Measurements from ENCODE around the gene ZXDA. TPM values are rescaled to one million over a fixed set of nuclear protein-coding genes. Genes with fewer than 3 reads are reported as not detected.

Gene ZXDA
- total and polyA plus RNA-seq, 2 experiments from 2014 or later: not detected

- Histone ChIP-seq H3K4me2 (no peak overlapping the region), H3K79me2 (no peaks in the 10 kb centered on the region), H3K4me3 (no peak overlapping the region), H3K27me3 (no peaks in the 10 kb centered on the region), H2AFZ (no peak overlapping the region), H3K36me3 (replicated peaks; ENCODE audit: insufficient read depth, low read depth) (no peaks in the 10 kb centered on the region), H3K9me2 (replicated peaks; ENCODE audit: insufficient read depth) (no peaks in the 10 kb centered on the region), H4K20me1 (ENCODE audit: insufficient read depth, poor library complexity, severe bottlenecking) (no peaks in the 10 kb centered on the region), H3K4me1 (ENCODE audit: insufficient read depth) (no peaks in the 10 kb centered on the region), H3K27ac (no peak overlapping the region), H3K9me3 (ENCODE audit: low read depth) (peaks cover 5% of the 10 kb centered on the region)
- DNase-seq (ENCODE audit: low spot score): no peak
- 72% methylated on average over 1 of the region's 1 CpG for WGBS (ENCODE audit: low lambda C conversion rate, missing lambda C conversion rate)
- TF ChIP-seq CTCF (IDR thresholded peaks at IDR 0.05; ENCODE audit: poor library complexity) (no peak), EZH2phosphoT487 (IDR thresholded peaks at IDR 0.05; ENCODE audit: low read depth, severe bottlenecking, unreplicated experiment) (no peak), EZH2 (IDR thresholded peaks at IDR 0.05; ENCODE audit: borderline replicate concordance) (no peak)
These were observed 3.5 kb downstream of the ZXDA start for GRCh38 chrX:57906790-57907189.

- H2AFZ ChIP-seq: no peak overlapping the region
- WGBS (ENCODE audit: low lambda C conversion rate, missing lambda C conversion rate): 72% methylated on average over 2 of the region's 2 CpGs
- no peak for TF ChIP-seq EZH2phosphoT487 (IDR thresholded peaks at IDR 0.05; ENCODE audit: low read depth, severe bottlenecking, unreplicated experiment)
- TF ChIP-seq CTCF (IDR thresholded peaks at IDR 0.05; ENCODE audit: poor library complexity): no peak
- no peak for TF ChIP-seq EZH2 (IDR thresholded peaks at IDR 0.05; ENCODE audit: borderline replicate concordance)
- H3K27me3 ChIP-seq: no peaks in the 10 kb centered on the region
- peaks cover 8% of the 10 kb centered on the region for H3K9me3 ChIP-seq (ENCODE audit: low read depth)
- no peaks in the 10 kb centered on the region for H3K36me3 ChIP-seq (replicated peaks; ENCODE audit: insufficient read depth, low read depth)
- DNase-seq (ENCODE audit: low spot score): no peak
- no peak overlapping the region for H3K27ac ChIP-seq
- no peaks in the 10 kb centered on the region for H3K9me2 ChIP-seq (replicated peaks; ENCODE audit: insufficient read depth)
- no peak overlapping the region for H3K4me2 ChIP-seq
- H3K4me1 ChIP-seq (ENCODE audit: insufficient read depth): no peaks in the 10 kb centered on the region
- no peaks in the 10 kb centered on the region for H3K79me2 ChIP-seq
- no peaks in the 10 kb centered on the region for H4K20me1 ChIP-seq (ENCODE audit: insufficient read depth, poor library complexity, severe bottlenecking)
- H3K4me3 ChIP-seq: no peak overlapping the region
These were observed 5.1 kb downstream of the ZXDA start for GRCh38 chrX:57905141-57905540.

GRCh38 chrX:57904176-57904880 lies 5.9 kb downstream of the ZXDA start:
- no peaks in the 10 kb centered on the region for H3K9me2 ChIP-seq (replicated peaks; ENCODE audit: insufficient read depth)
- 73% methylated on average over 7 of the region's 7 CpGs for WGBS (ENCODE audit: low lambda C conversion rate, missing lambda C conversion rate)
- H3K4me3 ChIP-seq: no peak overlapping the region
- no peak for DNase-seq (ENCODE audit: low spot score)
- no peaks in the 10 kb centered on the region for H3K27me3 ChIP-seq
- no peak for TF ChIP-seq CTCF (IDR thresholded peaks at IDR 0.05; ENCODE audit: poor library complexity)
- no peak for TF ChIP-seq EZH2 (IDR thresholded peaks at IDR 0.05; ENCODE audit: borderline replicate concordance)
- no peak for TF ChIP-seq EZH2phosphoT487 (IDR thresholded peaks at IDR 0.05; ENCODE audit: low read depth, severe bottlenecking, unreplicated experiment)
- no peak overlapping the region for H2AFZ ChIP-seq
- H4K20me1 ChIP-seq (ENCODE audit: insufficient read depth, poor library complexity, severe bottlenecking): no peaks in the 10 kb centered on the region
- peaks cover 8% of the 10 kb centered on the region for H3K9me3 ChIP-seq (ENCODE audit: low read depth)
- H3K36me3 ChIP-seq (replicated peaks; ENCODE audit: insufficient read depth, low read depth): no peaks in the 10 kb centered on the region
- no peak overlapping the region for H3K27ac ChIP-seq
- no peaks in the 10 kb centered on the region for H3K79me2 ChIP-seq
- no peak overlapping the region for H3K4me2 ChIP-seq
- H3K4me1 ChIP-seq (ENCODE audit: insufficient read depth): no peaks in the 10 kb centered on the region

All from hepatocyte (in vitro differentiated cells).